NCI-H510A (cell line): ENCODE results near the gene TTC19.

Experiments
- DNase-seq: peaks from one replicate; lab custom pipeline; 2025; lab: John Stamatoyannopoulos, UW

TTC19 gene

GRCh38 chr17:15999141-15999973 is at the start of gene TTC19, which contains the start of gene ZSWIM7:
Gene TTC19, plus strand, starts transcription at chr17:15999824. Its CDS starts 25 bp downstream, at chr17:15999849.
Gene ZSWIM7, minus strand, starts transcription at chr17:15999704. Its CDS starts 110 bp downstream, at chr17:15999594.
- peak; percentile 96 for DNase-seq

DNA sequence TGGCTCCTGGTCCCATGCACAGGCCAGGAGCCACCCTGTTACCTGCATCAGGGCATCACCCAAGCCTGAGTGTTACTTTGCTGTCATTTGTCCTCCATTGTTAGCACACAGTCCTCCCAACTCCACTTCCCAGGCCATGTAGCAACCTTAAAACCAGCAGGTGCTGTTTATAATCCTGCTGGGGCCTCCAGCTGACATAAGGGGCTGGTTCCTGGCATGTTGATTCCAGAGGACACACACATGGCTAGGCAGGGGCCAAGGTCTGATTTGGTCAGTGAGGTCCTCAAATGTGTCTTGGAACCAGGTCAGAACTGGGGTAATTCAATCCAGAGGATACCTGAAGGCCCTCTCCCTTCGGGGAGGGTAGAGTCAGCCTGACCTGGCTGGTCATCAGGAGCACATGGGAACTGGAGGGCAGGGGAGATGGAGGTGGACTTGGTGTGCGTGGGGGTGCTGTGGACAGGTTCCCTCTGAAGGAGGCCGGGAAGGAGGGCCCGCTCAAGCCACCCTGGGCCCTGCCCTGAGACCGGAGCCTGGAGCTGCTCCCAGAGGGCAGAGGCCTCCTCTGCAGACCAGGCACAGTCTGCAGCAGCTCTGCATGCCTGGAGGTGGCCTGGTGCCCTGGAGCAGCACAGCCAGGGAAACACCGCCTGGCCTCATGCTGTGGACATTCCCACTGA is 48.1 kb upstream of the TTC19 start:
- no peak for DNase-seq

DNA sequence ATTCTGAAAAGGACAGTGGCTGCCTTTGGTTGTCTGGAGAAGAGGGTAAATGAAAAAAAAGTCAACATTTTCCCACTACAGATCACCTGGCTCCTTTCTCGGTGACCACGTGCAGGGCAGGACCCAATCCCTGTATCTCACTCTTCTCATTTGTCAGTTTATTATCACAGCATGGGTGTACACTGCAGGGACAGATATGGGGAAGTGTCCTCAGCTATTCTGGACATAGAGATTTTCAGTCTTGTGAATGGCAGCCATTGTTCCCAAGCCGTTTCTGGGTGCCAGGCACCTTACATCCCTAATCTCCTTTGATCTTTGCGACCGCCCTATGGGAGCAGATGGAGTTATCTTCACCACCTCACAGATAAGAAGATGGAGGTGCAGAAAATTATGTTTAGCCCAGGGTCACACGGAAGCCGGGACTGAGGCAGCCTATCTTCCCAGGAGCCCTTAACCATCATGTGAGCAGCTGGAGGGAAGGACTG is 47.5 kb upstream of the TTC19 start:
- DNase-seq = no peak

- DNase-seq = no peak
Observed at GRCh38 chr17:15952916-15953790, 46.5 kb upstream of the TTC19 start.

DNA sequence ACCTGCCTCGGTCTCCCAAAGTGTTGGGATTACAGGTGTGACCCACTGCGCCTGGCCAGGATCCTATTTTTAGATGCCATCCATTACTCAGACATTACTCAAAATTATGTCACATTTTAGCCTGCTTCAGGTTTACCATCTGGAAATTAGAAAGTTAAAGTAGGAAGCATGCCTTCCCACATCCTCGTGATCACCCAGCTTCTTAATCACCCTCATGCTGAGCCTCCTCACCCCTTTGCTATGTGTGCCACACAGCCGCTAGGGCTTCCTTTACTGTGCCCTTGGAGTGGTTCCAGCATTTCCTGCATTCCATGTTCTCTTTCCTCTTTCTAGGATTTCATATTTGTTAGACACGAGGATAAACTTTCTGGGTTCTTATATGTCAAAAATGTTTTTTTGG is 45.4 kb upstream of the TTC19 start:
- DNase-seq = no peak

DNA sequence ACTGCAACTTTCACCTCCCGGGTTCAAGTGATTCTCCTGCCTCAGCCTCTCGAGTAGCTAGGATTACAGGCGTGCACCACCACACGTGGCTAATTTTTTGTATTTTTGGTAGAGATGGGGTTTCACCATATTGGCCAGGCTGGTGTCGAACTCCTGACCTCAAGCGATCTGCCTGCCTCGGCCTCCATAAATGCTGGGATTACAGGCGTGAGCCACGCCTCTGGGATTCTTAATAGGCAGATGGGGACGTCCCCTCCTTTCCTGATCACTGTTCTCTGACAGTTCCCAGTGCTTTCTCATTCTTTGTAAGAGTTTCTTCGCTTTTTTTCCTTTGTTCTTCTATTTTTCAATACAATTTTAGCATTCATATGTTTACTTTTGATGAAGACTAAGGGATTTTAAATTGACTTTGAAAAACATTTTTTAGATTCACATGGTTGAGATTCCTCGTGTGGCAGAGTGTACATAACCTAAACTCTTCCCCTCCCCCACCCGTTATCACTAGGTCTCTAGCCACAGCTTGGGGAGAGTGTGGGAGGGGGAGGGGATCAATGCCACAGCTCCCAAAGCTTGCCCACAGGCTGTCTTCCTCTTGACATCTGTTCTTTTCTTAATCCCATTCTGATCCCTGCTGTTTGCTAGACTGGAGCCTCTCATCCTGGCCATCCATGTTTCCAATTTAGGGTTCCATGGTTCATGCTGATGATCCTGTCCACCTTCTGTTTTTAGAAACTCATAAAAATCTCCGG is 43.7 kb upstream of the TTC19 start:
- no peak for DNase-seq

- no peak for DNase-seq
Observed at GRCh38 chr17:15957206-15957605, 42.4 kb upstream of the TTC19 start.

- no peak for DNase-seq
Observed at GRCh38 chr17:15957608-15958307, 41.9 kb upstream of the TTC19 start.

DNA sequence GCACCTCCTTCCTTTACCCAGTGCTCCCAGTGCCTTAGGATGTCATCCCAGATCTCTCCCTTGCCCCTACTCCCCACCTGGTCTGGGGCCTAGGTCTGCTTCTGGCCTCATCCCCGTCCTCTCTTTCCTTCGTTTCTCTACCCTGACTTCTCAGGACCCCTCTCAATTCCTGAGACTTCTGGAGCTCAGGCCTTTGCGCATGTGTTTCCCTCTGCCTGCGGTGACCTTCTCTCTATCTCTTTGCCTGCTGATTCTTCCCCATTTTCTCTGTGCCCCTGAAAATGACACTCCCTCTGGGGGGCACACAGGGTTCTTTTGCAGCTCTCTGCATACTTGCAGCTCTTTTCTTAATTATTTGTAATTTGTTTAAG is 41.2 kb upstream of the TTC19 start:
- DNase-seq = no peak

GRCh38 chr17:15963670-15964110 is 35.9 kb upstream of the TTC19 start:
- no peak for DNase-seq

DNA sequence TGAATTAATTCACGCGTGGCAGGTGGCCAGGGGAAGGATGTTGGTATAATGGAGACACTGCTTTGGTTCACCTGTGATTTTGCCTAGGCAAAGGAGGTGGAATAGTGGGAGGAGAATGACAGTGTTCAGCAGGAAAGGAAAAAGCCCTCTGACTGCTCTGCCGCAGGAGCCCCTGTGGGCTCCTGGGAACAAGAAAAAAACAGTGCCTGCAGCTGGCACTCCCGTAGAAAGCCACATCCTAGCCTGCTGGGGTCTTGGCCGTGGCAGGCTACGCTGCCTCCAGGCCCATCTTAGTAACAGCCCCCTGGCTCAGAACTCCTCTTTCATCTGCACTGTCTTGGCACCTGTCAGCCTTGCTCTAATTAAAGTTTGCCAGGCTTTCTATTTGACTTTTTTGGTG is 34.1 kb upstream of the TTC19 start:
- no peak for DNase-seq

DNA sequence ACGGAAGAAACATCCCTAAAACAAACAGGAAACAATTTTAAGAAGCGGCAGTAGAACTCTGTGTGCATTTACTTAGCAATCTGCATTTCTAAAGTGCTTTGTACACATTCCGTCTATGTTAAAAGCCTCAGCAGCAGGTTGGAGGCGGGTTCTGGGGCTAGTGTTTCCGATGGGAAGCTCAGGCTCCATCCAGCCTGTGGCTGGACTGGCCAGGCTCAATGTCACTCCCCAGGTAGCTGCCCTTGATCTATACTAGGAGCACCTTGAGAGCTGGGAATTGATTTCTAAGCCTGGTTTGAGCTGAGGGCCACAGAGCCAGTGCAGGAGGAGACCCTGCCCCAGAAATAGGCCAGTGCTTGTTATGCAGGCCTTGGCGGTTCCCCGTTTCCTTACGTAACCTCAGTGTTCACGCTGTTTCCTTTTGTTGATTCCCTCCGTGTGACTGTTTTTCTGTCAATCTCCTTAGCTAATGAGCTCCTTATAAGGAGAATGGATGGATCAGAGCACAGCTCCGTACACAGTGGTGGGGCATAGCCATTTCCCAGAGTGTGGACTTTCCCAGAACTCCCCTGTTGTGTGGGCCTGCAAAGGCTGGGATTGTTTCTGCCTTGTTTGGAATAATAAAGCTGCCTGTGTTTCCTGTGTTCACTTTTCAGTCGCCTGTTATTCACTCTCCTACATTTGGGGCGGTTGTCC is 33.3 kb upstream of the TTC19 start:
- DNase-seq = peak; percentile 76

GRCh38 chr17:15966879-15967248 is 32.8 kb upstream of the TTC19 start:
- DNase-seq = peak; percentile 33

DNA sequence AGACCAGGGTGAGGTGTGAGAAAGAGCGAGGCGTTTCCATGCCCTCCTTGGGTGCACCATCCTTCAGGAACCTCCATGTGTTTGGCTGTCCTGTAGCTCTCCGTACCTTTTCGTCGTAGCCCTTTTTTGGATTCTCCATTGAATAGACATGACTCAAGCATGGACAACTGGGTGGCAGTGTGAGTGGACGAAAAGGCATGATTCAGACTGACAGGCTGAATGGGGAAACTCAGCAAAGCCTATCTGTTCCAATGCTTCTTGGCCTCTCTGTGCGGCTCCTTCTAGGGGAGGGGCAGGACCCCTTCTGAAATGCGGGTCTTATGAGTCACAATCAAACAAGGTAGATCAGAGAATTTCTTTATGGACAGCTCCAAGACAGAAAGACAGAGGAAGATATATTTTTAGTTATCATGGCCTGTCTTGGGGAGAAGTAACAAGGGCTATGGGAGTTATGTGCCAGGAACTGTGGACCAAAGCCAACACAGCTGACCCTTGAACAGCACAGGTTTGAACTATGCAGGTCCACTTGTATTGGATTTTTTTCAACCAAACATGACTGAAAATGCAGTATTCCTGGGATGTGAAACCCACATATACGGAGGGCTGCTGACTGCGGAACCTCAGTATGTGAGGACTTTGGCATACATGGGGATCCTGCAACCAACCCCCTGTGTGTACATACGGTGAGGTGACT is 31.8 kb upstream of the TTC19 start:
- no peak for DNase-seq

DNA sequence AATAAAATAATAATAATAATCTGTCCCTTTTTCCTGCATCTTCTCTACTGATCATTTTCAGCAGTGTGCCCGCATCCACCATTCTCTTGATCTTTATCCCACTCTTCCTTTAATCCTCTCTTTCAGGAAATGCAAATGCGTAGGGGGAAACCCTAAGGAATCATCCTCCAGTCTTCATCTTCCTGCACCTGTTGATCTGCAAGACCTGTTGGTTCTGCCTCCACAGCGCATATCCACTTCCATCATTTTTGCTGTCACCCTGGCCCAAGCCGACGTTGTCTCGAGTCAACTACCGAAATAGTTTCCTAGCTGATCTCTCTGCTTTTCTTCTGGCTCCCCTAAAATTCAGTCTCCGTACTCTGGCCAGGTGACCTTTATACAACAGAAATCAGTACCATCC is 30.2 kb upstream of the TTC19 start:
- no peak for DNase-seq

- no peak for DNase-seq
Observed at GRCh38 chr17:15970500-15970899, 29.1 kb upstream of the TTC19 start.

GRCh38 chr17:15971098-15971678 is 28.4 kb upstream of the TTC19 start:
- DNase-seq = no peak

DNA sequence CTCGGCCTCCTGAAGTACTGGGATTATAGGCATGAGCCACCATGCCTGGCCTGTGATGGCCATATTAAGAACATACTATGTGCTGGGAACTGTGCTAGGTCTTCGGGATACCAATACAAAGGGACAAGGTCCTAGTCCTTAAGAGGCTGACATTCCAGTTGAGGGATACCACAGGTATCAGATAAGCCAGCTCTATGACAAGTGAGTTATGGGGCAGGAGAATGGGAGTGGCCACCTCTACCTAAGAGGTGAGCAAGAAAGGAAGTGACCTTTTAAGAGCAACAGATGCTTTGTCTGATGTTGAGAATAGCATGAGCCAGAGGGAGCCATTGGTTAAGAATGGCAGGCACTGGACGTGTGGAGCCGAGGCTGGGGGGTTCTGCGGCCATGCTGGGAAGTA is 27.7 kb upstream of the TTC19 start:
- no peak for DNase-seq

DNA sequence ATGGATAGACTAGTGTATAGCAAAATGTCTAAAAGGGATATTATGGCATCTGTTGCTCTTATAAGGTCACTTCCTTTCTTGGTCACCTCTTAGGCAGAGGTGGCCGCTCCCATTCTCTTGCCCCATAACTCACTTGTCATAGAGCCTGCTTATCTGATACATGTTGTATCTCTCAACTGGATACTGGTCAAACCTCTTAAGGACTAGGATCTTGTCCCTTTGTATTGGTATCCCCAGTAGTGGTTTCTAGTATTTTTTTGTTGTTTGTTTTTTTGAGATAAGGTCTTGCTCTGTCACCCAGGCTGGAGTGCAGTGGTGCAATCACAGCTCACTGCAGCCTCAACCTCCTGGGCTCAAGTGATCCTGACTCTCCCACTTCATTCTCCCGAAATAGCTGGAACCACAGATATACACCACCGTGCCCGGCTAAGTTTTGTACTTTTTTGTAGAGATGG is 27.1 kb upstream of the TTC19 start:
- DNase-seq = no peak
